D721Med (cell line): Measurements from ENCODE around the gene RPS6KA4.
A peak's percentile ranks its signal among the peaks of the same experiment; 100 is the strongest.

ENCODE experiments used
- DNase-seq: peaks from one replicate; pipeline ENCODE4 v3.0.0; 2011; ENCODE audit warnings: low spot score; ENCODE audit not compliant: insufficient read length
- FAIRE-seq: peaks from 2 replicates; lab custom pipeline; 2011; peaks lifted over from hg19 to GRCh38; lab: Jason Lieb, UNC
- CTCF ChIP-seq: IDR thresholded peaks from 2 replicates; pipeline ENCODE4 v1.5.1; 2012; ENCODE audit warnings: mild to moderate bottlenecking, control low read depth; ENCODE audit not compliant: insufficient read depth; ENCODE audit errors: missing control alignments

Gene RPS6KA4

GRCh38 chr11:64339754-64340408 lies 19.1 kb upstream of the RPS6KA4 start, which contains the start of gene CCDC88B:
Gene CCDC88B (plus strand): TSS chr11:64340204. CDS start chr11:64340267, 63 bp downstream.
- no peak for FAIRE-seq
- TF ChIP-seq CTCF, result no peak
- DNase-seq, result no peak

- TF ChIP-seq CTCF, result no peak
- no peak for FAIRE-seq
- DNase-seq, result no peak
These were observed 18.2 kb upstream of the RPS6KA4 start for GRCh38 chr11:64340671-64341335.

DNA sequence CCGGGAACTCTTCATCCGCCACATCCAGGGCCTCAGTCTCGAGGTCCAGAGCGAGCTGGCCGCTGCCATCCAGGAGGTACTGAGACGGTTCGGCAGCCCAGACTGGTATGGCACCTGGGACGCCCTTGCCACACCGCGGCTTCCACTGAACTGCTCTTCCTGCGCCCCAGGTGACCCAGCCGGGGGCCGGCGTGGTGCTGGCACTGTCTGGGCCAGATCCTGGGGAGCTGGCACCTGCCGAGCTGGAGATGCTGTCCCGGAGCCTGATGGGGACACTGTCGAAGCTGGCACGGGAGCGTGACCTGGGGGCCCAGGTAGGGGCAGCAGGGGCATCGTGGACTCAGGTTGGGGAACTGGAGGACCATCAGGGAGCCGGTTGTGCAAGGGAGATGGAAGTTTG lies 17.5 kb upstream of the RPS6KA4 start:
- DNase-seq, result no peak
- FAIRE-seq, result no peak
- TF ChIP-seq CTCF, result no peak

DNA sequence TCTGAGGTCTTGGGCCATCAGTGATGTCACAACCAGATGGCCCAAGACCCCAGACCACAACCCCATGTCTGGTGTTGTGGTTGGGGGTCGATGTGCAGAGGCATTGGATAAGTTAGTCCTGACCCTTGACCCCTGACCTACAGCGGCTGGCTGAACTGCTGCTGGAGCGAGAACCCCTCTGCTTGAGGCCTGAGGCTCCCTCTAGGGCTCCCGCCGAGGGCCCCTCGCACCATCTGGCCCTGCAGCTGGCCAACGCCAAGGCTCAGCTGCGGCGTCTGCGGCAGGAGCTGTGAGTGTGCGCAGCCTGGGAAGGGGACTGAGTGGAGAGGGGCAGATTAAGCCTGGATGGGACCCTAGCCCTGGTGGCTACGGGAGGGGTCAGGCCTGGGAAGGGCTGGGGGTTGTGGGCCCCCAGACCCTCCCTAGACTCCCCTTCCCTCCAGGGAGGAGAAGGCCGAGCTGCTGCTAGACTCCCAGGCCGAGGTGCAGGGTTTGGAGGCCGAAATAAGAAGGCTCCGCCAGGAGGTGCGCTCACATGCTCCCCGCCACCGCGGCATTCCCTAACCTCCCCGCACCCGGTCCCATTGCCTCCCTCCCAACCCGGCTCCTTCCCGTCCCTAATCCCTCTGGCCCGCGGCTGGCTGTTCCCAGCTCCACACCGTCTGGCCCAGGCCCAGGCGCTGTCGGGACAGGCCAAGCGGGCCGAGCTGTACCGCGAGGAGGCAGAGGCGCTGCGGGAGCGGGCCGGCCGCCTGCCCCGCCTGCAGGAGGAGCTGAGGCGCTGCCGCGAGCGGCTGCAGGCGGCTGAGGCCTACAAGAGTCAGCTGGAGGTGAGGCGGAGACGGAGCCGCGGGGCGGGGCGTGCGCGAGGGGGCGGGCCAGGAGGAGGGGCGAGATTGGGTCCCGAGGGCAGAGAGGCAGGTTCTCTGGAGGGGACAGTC lies 16.8 kb upstream of the RPS6KA4 start:
- FAIRE-seq (no peak), DNase-seq (peak; percentile 95)
- peak; percentile 26 for TF ChIP-seq CTCF

DNA sequence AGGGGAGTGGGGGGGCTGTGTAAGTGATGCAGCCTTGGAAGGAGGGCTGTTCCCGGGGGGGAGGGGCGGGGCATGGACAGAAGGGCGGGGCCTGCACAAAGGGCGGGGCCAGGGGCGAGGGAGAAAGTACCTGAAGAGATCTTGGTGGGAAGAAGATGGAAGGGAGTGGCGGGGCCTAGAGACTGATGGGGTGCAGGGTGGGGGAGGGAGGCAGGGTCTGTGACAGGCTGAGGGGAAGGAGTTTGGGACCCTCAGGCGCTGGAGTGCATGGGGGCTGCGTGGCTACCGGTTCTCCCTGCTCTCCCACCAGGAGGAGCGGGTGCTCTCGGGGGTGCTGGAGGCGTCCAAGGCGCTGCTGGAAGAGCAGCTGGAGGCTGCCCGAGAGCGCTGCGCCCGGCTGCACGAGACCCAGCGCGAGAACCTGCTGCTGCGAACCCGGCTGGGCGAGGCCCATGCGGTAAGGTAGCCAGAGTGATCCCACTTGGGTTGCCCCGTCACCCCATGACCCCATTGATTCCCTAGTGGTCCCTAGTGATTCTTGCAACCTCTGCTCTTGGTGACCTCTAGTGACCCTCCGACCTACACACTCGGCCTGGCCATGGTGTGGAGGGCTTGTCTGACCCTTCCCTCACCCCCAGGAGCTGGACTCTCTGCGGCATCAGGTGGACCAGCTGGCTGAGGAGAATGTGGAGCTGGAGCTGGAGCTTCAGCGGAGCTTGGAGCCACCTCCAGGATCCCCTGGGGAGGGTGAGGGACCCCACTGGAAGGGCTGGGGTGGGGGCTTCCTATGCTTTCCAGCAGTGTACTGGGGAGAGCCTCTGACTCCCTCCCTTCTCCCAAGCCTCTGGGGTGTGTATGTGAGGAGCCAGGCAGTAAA lies 15.9 kb upstream of the RPS6KA4 start:
- DNase-seq (peak; percentile 90), FAIRE-seq (no peak)
- no peak for TF ChIP-seq CTCF

- no peak for FAIRE-seq
- peak; percentile 18 for TF ChIP-seq CTCF
- peak; percentile 79 for DNase-seq
These were observed 15.0 kb upstream of the RPS6KA4 start for GRCh38 chr11:64343767-64344559.
